HEK293T (cell line): ENCODE results near the gene TCF12.

Source experiments
- CTCF ChIA-PET: fragments of 350-600 bp; formaldehyde crosslinking; extraction: SDS; loops from one replicate; lab custom pipeline; 2021; ENCODE audit warnings: antibody characterized with exemption, inconsistent platforms; lab: Yijun Ruan, JAX
- POLR2A ChIA-PET: fragments of 350-600 bp; formaldehyde crosslinking; extraction: SDS; loops from one replicate; lab custom pipeline; 2020; ENCODE audit warnings: antibody characterized with exemption, inconsistent platforms; lab: Yijun Ruan, JAX
- DNase-seq: peaks from one replicate; pipeline ENCODE4 v3.0.0; 2012; ENCODE audit warnings: mixed read lengths; ENCODE audit errors: extremely low spot score
- ARNT ChIP-seq: fragments of 450-650 bp; IDR thresholded peaks from 2 replicates; pipeline ENCODE4 v1.6.1; 2017; ENCODE audit warnings: mild to moderate bottlenecking
- BHLHE40 ChIP-seq: fragments of 450-650 bp; IDR thresholded peaks from 2 replicates; pipeline ENCODE4 v1.6.1; 2016; ENCODE audit warnings: mild to moderate bottlenecking, moderate library complexity, borderline replicate concordance
- CTBP1 ChIP-seq: fragments of 450-650 bp; IDR thresholded peaks from 2 replicates; pipeline ENCODE4 v1.6.1; 2016; ENCODE audit warnings: borderline replicate concordance
- ELF4 ChIP-seq: fragments of 450-650 bp; IDR thresholded peaks from 2 replicates; pipeline ENCODE4 v1.6.1; 2017; ENCODE audit warnings: antibody characterized with exemption
- FOXA1 ChIP-seq: fragments of 450-650 bp; IDR thresholded peaks from 2 replicates; pipeline ENCODE4 v1.6.1; 2016; ENCODE audit warnings: mild to moderate bottlenecking
- FOXK2 ChIP-seq: fragments of 450-650 bp; IDR thresholded peaks from 2 replicates; pipeline ENCODE4 v1.6.1; 2016; ENCODE audit warnings: mild to moderate bottlenecking
- FOXM1 ChIP-seq: fragments of 450-650 bp; IDR thresholded peaks from 2 replicates; pipeline ENCODE4 v1.6.1; 2017; ENCODE audit warnings: mild to moderate bottlenecking, borderline replicate concordance
- HDGF ChIP-seq: fragments of 450-650 bp; IDR thresholded peaks from 2 replicates; pipeline ENCODE4 v1.6.1; 2017; ENCODE audit warnings: antibody characterized with exemption, borderline replicate concordance
- L3MBTL2 ChIP-seq: fragments of 450-650 bp; conservative IDR thresholded peaks from 2 replicates; pipeline ENCODE4 v1.6.1; 2016; ENCODE audit warnings: mild to moderate bottlenecking
- LEF1 ChIP-seq: fragments of 450-650 bp; IDR thresholded peaks from 2 replicates; pipeline ENCODE4 v1.6.1; 2017; ENCODE audit warnings: mild to moderate bottlenecking, borderline replicate concordance
- NFRKB ChIP-seq: fragments of 450-650 bp; IDR thresholded peaks from 2 replicates; pipeline ENCODE4 v1.6.1; 2016; ENCODE audit warnings: mild to moderate bottlenecking, moderate library complexity
- SP1 ChIP-seq: fragments of 450-650 bp; IDR thresholded peaks from 2 replicates; pipeline ENCODE4 v1.6.1; 2017
- SUZ12 ChIP-seq: fragments of 450-650 bp; IDR thresholded peaks from 2 replicates; pipeline ENCODE4 v1.6.1; 2016; ENCODE audit warnings: mild to moderate bottlenecking
- TARDBP ChIP-seq: fragments of 450-650 bp; IDR thresholded peaks from 2 replicates; pipeline ENCODE4 v1.6.1; 2016
- ZNF384 ChIP-seq: fragments of 450-650 bp; IDR thresholded peaks from 2 replicates; pipeline ENCODE4 v1.6.1; 2016
- TF ChIP-seq, protein P1 (sequence below): fragments of 450-650 bp; IDR thresholded peaks from 2 replicates; pipeline ENCODE4 v1.6.1; 2016

Gene TCF12

DNA sequence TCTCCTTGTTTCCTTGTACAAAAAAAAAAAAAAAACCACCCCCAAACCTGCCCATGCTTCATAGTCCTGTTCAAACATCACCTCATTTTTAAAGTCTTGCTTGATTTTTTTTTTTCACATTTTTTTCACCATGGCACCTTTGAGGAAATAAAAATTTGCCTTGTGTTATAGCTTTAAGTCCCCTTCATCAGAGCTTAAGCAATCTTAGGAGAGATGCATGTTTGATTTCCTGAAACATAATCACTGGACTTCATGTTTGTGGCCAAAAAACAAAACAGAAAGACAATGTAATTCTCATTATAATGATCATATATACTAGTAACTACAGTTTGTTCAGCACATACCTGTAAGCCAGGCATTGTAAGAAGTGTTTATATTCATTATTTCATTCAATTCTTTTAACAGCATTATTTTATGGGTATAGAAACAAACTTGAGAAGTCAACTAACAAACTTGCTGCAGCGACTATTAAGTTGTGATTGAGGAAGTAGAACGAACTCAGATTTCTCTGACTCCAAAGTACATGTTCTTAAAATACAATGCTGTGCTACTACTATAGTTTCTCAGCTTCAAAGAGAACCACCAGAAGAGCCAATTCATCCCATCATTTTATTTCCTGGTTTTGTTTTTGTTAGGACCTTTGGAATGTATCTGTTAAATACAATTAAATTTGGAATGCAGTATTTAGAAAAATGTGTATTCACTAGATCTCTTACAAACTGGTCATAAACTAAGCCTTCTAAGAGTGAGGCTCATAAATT, 203.8 kb downstream of the TCF12 start:
- ChIA-PET POLR2A (no interaction called here), CTCF (no interaction called here)
- no peak for TF ChIP-seq FOXK2
- no peak for TF ChIP-seq L3MBTL2
- no peak for TF ChIP-seq CTBP1
- TF ChIP-seq FOXM1, result no peak
- no peak for TF ChIP-seq NFRKB
- no peak for TF ChIP-seq SP1
- no peak for TF ChIP-seq SUZ12
- no peak for DNase-seq

DNA sequence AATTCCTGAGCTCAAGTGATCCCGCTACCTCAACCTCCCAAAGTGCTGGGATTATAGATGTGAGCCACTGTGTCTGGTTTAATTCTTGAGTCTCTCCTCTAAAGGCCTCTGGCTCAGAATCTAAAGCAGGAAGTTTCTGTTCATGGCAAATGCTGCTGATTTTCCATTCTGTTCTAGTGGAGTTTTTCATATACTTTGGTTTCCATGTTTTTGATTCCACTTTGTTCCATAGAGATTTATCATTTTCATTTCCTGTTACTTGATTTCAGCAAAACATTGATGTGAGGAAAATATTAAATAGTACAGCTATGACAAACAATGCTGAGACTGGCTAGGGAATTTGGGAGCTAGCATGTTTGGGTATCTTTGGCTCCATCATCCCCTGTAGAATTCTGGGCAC, 205.6 kb downstream of the TCF12 start:
- TF ChIP-seq, protein P1, sequence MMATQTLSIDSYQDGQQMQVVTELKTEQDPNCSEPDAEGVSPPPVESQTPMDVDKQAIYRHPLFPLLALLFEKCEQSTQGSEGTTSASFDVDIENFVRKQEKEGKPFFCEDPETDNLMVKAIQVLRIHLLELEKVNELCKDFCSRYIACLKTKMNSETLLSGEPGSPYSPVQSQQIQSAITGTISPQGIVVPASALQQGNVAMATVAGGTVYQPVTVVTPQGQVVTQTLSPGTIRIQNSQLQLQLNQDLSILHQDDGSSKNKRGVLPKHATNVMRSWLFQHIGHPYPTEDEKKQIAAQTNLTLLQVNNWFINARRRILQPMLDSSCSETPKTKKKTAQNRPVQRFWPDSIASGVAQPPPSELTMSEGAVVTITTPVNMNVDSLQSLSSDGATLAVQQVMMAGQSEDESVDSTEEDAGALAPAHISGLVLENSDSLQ, result no peak
- no peak for TF ChIP-seq CTBP1
- no peak for TF ChIP-seq NFRKB
- no peak for TF ChIP-seq FOXA1
- TF ChIP-seq ARNT, result no peak
- no peak for TF ChIP-seq TARDBP
- no peak for TF ChIP-seq SUZ12
- no peak for TF ChIP-seq ZNF384
- TF ChIP-seq HDGF, result no peak
- TF ChIP-seq ELF4, result no peak
- no peak for TF ChIP-seq FOXM1
- no peak for TF ChIP-seq SP1
- TF ChIP-seq BHLHE40, result no peak
- no peak for TF ChIP-seq FOXK2
- TF ChIP-seq LEF1, result no peak
- TF ChIP-seq L3MBTL2, result no peak
- DNase-seq, result no peak
- ChIA-PET CTCF (no interaction called here), POLR2A (no interaction called here)

DNA sequence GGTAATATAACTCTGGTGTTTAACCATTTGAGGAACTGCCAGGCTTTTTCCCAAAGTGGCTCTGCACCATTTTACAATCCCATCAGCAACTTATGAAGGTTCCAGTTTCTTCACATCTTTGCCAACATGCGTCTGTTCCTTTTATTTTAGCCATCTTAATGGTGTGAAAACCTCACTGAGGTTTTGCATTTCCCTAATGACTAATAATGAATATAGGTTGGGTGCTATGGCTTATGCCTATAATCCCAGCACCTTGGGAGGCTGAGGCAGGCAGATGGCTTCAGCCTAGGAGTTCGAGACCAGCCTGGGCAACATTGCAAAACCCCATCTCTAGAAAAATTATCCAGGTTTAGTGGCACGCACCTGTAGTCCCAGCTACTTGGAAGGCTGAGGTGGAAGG, 210.6 kb downstream of the TCF12 start:
- TF ChIP-seq FOXK2 (no peak), SP1 (no peak), TARDBP (no peak)
- CTCF ChIA-PET, result interaction anchor here (1.9 kb wide), 1 partner anchor 9 kb away, joined by 5 read pairs; no protein-coding TSS in a partner anchor
- POLR2A ChIA-PET, result no interaction called here
- DNase-seq, result no peak

DNA sequence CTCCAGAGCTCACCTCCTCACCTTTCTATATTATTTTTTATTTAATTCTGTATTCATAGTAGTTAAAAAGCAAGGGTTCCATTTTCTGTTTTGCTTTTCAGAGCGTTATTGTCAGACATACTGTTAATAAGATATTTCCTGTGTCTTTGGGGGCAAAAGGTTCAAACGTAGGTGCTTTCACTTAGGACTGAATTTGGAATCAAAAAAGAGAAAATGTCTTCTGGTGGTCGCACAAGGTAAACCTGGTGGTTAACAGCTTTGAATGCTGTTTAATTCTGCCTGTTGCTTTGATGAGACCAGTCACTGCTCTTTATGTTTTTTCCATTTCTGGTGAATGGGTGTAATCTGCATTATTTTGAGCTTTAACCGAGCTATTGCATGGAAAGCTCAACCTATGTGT, 212.5 kb downstream of the TCF12 start:
- ChIA-PET POLR2A (no interaction called here), CTCF (no interaction called here)
- no peak for DNase-seq
- TF ChIP-seq BHLHE40 (no peak), ZNF384 (no peak), L3MBTL2 (no peak), FOXK2 (no peak), TARDBP (no peak), NFRKB (no peak), LEF1 (no peak), SP1 (no peak), SUZ12 (no peak), FOXA1 (no peak), HDGF (no peak), ARNT (no peak), CTBP1 (no peak)
- TF ChIP-seq, protein P1, result no peak

DNA sequence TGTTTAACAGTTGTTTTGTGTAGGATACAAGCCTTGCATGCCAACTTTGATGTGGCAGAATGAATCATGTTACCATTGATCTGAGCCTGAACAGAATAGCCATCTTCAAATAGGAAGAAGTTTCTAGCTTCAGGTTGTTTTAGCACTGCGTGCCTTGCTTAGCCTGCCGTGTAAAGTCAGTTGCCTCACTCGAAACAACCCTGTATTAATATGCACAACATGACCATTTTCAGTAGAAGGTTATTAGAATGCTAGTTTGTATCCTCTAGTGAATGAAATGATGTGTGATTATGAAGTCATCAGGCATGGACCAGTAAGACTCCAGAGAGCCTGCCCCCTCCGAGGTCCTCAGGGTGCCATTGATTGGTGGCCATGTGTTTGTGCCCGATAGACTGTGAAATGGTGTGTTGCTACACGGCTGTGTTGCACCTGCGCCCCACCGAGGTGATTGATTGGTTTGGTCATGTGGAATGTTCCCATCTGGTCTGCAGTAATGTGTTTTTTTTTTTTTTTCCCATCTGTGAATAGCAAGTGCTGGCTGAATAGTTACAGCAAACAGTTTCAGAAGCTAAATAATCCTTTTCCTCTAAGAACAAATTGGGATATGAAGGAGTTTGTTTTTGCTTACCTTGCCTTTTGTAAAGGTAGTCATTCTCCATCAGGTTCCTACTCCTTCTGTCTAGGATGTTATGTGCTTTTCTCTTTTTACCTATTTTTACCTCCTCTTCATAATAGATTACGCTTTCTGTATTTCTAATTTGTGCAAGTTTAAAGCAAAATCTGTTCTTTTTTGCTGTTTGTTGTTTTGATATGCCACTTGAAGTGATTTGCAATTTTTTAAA, 214.9 kb downstream of the TCF12 start:
- no peak for DNase-seq
- no peak for TF ChIP-seq ELF4
- no peak for TF ChIP-seq ZNF384
- TF ChIP-seq, protein P1, result no peak
- no peak for TF ChIP-seq FOXM1
- CTCF ChIA-PET, result no interaction called here
- POLR2A ChIA-PET, result no interaction called here

DNA sequence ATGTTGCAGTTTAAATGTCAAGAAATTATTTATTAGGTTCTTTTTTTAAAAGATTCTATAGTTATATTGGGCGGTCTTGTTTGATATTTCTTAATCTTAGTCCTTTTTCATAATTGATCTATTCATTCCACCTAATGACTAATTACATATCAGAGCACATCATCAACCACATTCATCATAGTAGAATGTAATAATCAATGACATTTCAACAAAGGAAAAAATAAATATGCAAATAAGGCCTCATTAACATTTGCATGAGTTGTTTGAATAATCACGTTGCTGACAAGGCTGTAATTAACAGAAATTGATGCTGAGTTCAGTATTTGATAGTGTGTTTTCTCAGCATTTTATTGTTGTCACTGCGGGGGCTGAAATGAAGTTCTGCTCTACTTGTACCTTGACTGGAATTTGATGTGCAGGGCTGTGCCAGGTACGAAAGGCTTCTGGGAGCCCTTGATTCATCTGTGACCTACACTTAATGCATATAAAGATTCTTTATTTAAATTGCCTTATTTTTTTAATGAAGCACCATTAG, 215.7 kb downstream of the TCF12 start:
- DNase-seq, result no peak
- ChIA-PET CTCF (no interaction called here), POLR2A (no interaction called here)
- no peak for TF ChIP-seq SUZ12
- TF ChIP-seq ARNT, result no peak
- no peak for TF ChIP-seq FOXM1
- TF ChIP-seq BHLHE40, result no peak
- TF ChIP-seq TARDBP, result no peak
- TF ChIP-seq L3MBTL2, result no peak
- no peak for TF ChIP-seq ZNF384
- no peak for TF ChIP-seq SP1
- TF ChIP-seq, protein P1, result no peak
- no peak for TF ChIP-seq FOXA1
- TF ChIP-seq HDGF, result no peak
- no peak for TF ChIP-seq NFRKB
- TF ChIP-seq LEF1, result no peak
- no peak for TF ChIP-seq ELF4
- TF ChIP-seq FOXK2, result no peak
- no peak for TF ChIP-seq CTBP1
